ENCODE results near the gene RPS6KA2.

The RPS6KA2 gene

GRCh38 chr6:166572370-166573261 is 54.4 kb downstream of the RPS6KA2 start:
- DNase-seq (ENCODE audit: low spot score), result no peak

GRCh38 chr6:166570929-166571713 is 55.9 kb downstream of the RPS6KA2 start:
- DNase-seq (ENCODE audit: low spot score), result no peak

GRCh38 chr6:166569206-166569605 is 57.8 kb downstream of the RPS6KA2 start:
- no peak for DNase-seq (ENCODE audit: low spot score)

GRCh38 chr6:166567813-166568212 is 59.2 kb downstream of the RPS6KA2 start:
- DNase-seq (ENCODE audit: low spot score), result no peak

- no peak for DNase-seq (ENCODE audit: low spot score)
Observed at GRCh38 chr6:166567107-166567506, 59.9 kb downstream of the RPS6KA2 start.

- no peak for DNase-seq (ENCODE audit: low spot score)
Observed at GRCh38 chr6:166566026-166567011, 60.7 kb downstream of the RPS6KA2 start.

GRCh38 chr6:166565084-166565967 is 61.7 kb downstream of the RPS6KA2 start:
- DNase-seq (ENCODE audit: low spot score), result no peak

GRCh38 chr6:166563805-166564204 is 63.2 kb downstream of the RPS6KA2 start:
- no peak for DNase-seq (ENCODE audit: low spot score)

- DNase-seq (ENCODE audit: low spot score), result no peak
Observed at GRCh38 chr6:166563200-166563599, 63.9 kb downstream of the RPS6KA2 start.

GRCh38 chr6:166562726-166563125 is 64.3 kb downstream of the RPS6KA2 start:
- no peak for DNase-seq (ENCODE audit: low spot score)

GRCh38 chr6:166561771-166562359 is 65.2 kb downstream of the RPS6KA2 start:
- DNase-seq (ENCODE audit: low spot score), result no peak

GRCh38 chr6:166560222-166560621 is 66.8 kb downstream of the RPS6KA2 start:
- no peak for DNase-seq (ENCODE audit: low spot score)

- no peak for DNase-seq (ENCODE audit: low spot score)
Observed at GRCh38 chr6:166559662-166560061, 67.4 kb downstream of the RPS6KA2 start.

- no peak for DNase-seq (ENCODE audit: low spot score)
Observed at GRCh38 chr6:166559211-166559610, 67.8 kb downstream of the RPS6KA2 start.

- DNase-seq (ENCODE audit: low spot score), result no peak
Observed at GRCh38 chr6:166558156-166559005, 68.7 kb downstream of the RPS6KA2 start.

- DNase-seq (ENCODE audit: low spot score), result no peak
Observed at GRCh38 chr6:166556863-166557322, 70.2 kb downstream of the RPS6KA2 start.

GRCh38 chr6:166556336-166556735 is 70.7 kb downstream of the RPS6KA2 start:
- no peak for DNase-seq (ENCODE audit: low spot score)

GRCh38 chr6:166555086-166555485 is 72.0 kb downstream of the RPS6KA2 start:
- no peak for DNase-seq (ENCODE audit: low spot score)

- no peak for DNase-seq (ENCODE audit: low spot score)
Observed at GRCh38 chr6:166554316-166554715, 72.7 kb downstream of the RPS6KA2 start.

Measured in hematopoietic multipotent progenitor cell treated with erythropoietin and hydrocortisone succinate and interleukin-3 and kit ligand, for 17 days (in vitro differentiated cells).